Mammary epithelial cell (primary cell): Measurements from ENCODE around the gene GALNT10.

Experiments used
- EZH2 ChIP-seq: IDR thresholded peaks from 2 replicates; pipeline ENCODE4 v1.6.1; 2012; ENCODE audit warnings: low read length, inconsistent platforms, borderline replicate concordance
- TF ChIP-seq, protein P1 (sequence below), 2 donors: IDR thresholded peaks in 1 of 2; conservative IDR thresholded peaks in 1 of 2; 2 replicates each; pipeline ENCODE4 v1.5.1; 2011 to 2012; ENCODE audit warnings: inconsistent platforms in 2 of 2, low read length in 2 of 2, mild to moderate bottlenecking in 2 of 2, control low read depth in 1 of 2, low read depth in 1 of 2; ENCODE audit not compliant: insufficient read depth in 1 of 2; ENCODE audit errors: extremely low read depth in 1 of 2

- TF ChIP-seq EZH2: no peak
- TF ChIP-seq, protein P1, sequence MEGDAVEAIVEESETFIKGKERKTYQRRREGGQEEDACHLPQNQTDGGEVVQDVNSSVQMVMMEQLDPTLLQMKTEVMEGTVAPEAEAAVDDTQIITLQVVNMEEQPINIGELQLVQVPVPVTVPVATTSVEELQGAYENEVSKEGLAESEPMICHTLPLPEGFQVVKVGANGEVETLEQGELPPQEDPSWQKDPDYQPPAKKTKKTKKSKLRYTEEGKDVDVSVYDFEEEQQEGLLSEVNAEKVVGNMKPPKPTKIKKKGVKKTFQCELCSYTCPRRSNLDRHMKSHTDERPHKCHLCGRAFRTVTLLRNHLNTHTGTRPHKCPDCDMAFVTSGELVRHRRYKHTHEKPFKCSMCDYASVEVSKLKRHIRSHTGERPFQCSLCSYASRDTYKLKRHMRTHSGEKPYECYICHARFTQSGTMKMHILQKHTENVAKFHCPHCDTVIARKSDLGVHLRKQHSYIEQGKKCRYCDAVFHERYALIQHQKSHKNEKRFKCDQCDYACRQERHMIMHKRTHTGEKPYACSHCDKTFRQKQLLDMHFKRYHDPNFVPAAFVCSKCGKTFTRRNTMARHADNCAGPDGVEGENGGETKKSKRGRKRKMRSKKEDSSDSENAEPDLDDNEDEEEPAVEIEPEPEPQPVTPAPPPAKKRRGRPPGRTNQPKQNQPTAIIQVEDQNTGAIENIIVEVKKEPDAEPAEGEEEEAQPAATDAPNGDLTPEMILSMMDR (conservative IDR thresholded peaks at IDR 0.05 in 1 of 2, IDR thresholded peaks at IDR 0.05 in 1 of 2; ENCODE audit: extremely low read depth in 1 of 2, insufficient read depth in 1 of 2, low read depth in 1 of 2, low read length in 2 of 2): no peak
Observed at GRCh38 chr5:154391788-154392187, 201.3 kb downstream of the GALNT10 start.
